NCI-H1417 treated with DMSO at 0.1 percent for 48 hours (cell line): ENCODE measurements around the gene CEP350.
"Not testable (repeated sequence)": the region's sequence is repeated elsewhere in the genome, so short reads cannot be mapped to it uniquely, and the experiment has no call there.

Experiments
- DNase-seq: peaks from one replicate; lab custom pipeline; 2025; lab: John Stamatoyannopoulos, UW

CEP350 gene

DNA sequence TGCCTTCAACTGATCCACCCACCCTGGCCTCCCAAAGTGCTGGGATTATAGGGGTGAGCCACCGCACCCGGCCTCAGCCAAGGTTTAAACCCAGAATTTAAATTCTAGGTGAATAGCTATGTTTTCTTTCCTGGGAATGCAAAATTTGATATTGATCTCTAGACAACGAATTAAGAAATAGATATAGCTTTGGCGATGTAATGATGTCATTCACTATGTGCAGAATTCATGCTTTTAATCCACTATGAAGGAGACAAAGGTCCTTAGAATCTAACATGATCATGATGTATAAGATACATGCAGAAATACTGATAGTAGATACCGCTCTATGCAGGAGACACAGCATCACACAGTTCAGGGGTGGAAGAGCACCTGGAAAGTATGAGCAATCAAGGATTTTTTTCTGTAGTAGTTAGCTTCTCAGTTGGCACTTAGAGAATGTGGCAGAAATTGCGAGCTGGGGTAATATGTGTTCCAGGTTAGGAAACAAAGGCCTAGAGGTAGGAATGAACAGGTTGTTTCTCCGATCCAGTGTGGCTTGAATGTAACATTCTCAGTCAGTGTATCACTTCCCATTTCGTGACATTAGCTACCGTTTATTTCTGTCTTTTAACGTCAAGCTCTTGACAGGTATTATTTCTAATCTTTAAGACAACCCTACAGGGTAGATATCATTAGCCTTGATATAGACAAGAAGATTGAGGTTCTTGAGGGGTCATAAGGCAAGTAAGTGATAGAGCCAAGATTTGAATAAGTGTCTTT, 3.0 kb upstream of the CEP350 start:
- no peak for DNase-seq

- no peak for DNase-seq
These were observed 2.4 kb upstream of the CEP350 start for GRCh38 chr1:179952186-179952585.

DNA sequence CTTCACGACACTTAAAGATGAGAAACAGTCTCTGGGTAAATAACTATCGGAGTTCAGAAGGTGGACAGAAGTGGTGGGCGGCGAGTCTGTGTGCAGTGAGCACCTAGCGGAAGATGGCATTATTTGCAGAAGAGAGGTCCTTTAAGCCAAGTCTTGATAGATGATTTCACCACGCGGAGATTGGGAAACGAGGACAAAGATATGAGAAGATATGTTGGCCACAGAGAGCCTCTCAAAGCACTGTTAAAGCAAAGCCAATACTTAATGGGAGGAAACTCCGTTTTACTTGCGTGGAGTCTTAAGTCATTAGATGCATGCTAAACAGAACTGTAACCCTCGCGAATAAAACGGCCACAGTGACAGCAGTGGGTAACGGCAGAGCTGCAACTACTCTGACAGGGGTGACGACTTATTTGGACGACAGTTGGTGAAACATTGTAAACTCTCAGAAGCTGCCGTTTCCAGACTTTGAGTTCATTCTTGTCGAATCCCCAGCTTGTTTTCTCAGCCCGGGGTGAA, 577 bp upstream of the CEP350 start:
- no peak for DNase-seq

DNA sequence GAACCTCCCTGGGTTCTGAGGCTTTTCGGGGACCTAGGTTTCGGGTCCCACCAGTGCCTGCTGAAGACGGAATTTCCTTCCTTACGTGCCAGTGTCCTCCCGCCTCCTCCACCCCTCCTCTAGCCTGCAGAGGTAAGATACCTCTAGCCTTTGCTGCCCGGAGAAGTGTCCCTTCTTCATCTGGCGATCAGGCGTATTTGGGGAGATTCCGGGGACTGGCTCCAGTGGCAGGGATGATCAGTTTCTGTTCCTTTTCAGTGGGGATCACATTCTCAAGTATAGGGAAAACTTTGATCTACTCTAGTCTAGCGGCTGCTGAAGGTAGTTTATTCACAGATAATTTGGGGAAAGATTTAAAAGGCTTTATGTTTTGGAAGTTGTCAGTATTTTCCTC, 674 bp downstream of the CEP350 start:
- DNase-seq, result no peak

DNA sequence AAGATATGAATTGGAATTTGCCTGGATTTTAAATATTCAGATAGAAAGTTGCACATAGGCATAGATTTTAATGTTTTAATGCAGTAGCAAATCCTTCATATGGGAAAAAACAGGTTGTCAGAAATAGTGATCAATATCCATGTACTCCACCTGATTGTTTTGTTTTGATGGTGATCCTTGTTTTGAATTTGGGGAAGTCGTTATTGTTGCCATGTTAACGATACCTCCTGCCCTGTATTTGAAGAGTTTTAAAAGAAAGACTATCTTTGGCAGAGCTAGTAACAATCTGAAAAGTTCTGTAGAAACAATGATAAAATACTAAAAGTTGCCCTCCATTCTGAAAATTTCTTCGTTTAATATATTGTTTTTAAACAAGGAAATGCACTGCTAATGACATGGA, 1.1 kb downstream of the CEP350 start:
- no peak for DNase-seq

DNA sequence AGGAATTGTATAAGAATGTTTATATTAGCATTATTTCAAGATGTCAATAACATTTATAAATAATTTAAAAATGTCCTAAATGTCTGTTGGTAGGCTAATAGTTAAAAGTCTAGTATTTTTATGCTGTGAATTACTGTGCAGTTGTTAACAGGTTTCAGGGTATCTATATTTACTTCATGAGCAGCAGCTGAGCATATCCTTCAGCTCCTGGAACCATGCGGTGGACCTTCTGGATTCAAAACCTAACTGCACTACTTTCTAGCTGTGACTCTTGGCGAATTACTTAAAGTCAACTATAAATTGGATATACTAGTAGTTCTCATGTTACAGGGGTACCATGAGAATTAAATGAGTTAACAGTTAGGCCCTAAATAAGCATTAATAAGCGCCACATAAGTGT, 3.7 kb downstream of the CEP350 start:
- DNase-seq, result no peak

DNA sequence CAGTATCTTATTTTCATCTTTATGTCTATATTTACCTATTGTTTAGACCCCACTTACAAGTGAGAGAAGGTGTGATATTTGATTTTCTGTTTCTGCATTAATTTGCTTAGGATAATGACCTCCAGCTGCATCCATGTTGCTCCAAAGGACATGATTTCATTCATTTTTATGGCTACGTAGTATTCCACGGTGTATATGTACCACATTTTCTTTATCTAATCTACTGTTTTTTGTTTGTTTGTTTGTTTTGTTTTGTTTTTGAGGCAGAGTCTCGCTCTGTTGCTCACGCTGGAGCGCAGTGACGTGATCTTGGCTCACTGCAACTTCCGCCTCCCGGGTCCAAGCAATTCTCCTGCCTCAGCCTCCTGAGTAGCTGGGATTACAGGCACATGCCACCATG, 7.6 kb downstream of the CEP350 start:
- DNase-seq, result not testable (repeated sequence)

GRCh38 chr1:179966551-179966950, 11.9 kb downstream of the CEP350 start:
- DNase-seq, result no peak

DNA sequence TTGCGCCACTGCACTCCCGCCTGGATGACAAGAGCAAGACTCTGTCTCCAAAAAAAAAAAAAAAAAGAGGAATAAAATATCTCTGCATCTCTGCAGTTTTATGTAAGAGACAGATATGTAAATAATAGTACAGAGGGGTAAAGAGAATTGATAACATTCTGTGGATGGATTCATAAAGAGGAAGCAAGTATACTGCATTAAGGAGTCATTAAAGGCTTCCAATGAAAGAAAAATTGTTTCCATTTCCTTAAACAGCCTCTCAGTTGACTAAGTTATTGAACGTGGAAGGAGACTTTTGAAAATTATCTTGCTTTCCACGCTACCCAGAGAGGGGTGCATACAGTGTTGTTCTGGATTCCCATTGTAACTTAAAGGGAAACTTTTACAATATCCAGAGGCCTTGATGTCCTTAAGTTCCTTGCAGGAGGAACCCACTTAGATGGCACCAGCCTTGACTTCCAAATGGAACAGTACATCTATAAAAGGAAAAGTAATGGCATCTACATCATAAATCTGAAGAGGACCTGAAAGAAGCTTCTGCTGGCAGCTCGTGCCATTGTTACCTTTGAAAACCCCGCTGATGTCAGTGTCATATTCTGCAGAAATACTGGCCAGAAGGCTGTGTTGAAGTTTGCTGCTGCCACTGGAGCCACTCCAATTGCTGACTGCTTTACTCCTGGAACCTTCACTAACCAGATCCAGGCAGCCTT, 13.8 kb downstream of the CEP350 start:
- no peak for DNase-seq

DNA sequence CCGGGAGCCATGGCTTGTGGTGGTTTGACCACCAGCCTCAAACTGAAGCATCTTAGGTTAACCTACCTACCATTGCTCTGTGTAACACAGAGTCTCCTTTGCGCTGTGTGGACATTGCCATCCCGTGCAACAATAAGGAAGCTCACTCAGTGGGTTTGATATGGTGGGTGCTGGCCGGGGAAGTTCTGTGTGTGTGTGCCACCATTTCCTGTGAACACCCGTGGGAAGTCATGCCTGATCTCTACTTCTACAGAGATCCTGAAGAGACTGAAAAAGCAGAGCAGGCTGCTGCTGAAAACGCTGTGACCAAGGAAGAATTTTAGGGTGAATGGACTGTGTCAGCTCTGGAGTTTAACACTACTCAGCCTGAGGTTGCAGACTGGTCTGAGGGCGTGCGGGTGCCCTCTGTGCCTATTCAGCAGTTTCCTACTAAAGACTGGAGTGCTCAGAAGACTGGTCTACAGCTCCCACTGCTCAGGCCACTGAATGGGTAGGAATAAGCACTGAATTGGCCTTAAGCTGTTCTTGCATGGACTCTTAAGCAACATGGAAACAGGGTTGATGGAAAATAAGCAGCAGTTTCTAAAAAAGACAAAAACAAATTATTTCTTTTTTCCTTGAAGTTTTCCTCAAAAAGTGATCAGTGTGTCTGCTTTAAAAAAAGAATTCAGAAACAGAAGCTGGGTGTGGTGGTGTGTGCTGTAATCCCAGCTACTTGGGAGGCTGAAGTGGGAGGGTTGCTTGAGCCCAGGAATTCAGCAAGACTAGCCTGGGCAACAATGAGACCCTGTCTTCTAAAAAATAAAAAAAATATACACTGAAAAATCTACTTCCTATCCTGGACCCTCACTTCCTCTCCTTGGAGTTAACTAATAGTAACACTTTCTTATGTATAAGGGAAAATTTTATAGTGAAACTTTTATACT, 14.6 kb downstream of the CEP350 start:
- no peak for DNase-seq

DNA sequence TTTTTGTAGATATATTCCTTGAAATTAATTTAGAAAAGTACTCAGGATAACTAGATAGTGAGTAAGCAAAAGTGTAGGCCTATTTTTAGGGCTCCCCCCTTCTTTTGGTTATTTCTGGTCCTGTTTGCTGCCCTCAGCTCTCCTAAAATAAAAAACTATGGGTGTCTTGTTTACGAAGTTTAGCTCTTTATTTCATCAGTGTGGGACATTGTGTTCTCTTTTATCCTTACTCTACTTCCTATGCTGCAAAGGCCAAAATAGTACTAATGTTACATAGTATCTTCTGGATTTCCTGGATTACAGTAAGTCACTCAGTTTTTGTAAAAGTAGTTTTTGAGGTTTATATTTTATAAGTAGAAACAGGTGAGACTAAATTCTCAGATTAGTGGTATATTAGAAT, 15.4 kb downstream of the CEP350 start:
- DNase-seq, result no peak

DNA sequence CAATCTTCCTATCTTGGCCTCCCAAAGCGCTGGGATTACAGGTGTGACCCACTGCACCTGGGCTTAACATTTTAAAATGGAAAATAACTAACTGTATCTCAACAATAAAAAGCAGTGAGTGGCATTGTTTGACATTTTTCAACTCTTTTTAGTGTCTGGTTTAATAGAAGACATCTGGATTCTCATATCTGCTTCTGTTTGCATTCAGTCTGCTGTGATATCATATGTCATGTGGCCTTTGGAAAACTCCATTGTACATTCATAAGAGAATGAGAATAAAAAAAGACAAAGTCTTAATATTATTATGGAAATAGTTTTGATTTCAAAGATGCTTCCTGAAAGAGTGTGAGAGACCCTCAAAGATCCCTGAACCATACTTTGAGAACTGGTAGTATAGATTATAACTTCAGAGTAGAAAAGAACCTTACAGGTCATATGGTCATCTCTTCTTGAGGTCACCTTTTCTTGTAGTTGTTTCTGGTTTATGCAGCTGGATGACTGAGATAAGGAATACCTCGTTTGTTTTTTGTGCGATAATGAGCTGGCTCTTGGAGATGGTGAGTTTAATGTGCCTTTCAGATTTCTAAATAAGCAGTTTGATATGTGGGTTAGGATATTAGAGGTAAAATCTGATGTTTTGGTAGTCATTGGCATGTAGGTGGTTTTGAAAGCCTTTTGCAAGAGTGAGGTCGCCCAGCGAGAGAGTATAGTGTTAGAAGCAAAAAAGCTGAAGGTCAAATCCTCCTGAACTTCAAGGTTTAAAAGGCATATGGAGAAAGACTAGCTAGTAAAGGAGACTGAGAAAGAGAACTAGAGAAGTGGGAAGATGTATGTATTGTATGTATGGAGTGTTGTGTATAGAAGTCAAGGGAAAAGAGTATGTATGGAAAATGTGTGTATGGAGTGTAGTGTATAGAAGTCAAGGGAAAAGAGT, 17.2 kb downstream of the CEP350 start:
- no peak for DNase-seq

- DNase-seq, result no peak
These were observed 18.8 kb downstream of the CEP350 start for GRCh38 chr1:179973198-179974110.

GRCh38 chr1:179976970-179977651, 22.5 kb downstream of the CEP350 start:
- DNase-seq, result no peak

DNA sequence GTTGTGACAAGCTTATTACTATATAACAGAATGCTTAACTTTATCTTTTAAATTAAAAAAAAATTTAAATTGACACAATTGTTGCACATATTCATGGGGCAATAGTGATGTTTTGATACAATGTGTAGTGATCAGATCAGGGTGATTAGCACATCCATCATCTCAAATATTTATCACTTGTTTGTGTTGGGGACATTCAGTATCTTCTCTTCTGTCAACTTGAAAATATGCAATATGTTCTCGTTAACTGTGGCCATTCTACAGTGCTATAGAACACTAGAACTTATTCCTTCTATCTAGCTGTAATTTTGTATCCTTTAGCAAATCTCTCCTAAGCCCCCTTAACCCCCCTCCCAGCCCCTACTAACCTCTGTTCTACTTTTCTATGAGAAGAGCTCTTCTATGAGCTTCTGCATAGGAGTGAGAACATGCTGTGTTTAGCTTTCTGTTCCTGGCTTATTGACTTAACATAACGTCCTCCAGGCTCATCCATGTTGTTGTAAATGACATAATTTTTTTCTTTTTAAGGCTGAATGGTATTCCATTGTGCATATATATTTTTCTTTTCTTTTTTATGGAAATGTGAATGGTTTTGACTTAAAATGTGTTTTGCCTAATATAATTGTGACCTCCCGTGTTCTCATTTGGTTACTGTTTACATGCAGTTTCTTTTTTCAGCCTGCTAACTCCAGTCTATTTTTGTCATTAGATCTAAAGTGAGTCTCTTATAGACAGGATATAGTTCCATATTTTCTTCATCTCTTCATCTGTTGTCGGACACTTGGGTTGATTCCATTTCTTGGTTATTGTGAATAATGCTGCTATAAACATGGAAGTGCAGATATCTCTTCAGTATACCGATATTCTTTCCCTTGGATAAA, 23.8 kb downstream of the CEP350 start:
- no peak for DNase-seq

DNA sequence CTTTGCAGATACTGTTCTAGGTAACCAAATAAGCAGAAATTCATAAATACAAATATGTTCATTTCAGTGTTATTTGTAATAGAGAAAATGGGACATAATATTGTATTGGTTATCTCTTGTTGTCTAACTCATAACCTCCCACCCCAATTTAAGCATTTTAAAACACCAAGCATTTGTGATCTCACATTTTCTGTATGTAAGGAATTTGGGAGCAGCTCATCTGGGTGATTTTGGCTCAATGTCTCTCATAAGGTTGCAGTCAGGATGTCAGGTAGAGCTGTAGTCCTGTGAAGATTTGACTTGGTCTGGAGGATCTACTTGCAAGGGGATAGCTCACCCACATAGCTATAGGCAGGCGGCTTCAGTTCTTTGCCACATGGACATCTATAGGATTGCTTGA, 29.5 kb downstream of the CEP350 start:
- DNase-seq, result no peak

GRCh38 chr1:179984942-179985341, 30.3 kb downstream of the CEP350 start:
- no peak for DNase-seq

- no peak for DNase-seq
These were observed 36.2 kb downstream of the CEP350 start for GRCh38 chr1:179990847-179991246.

GRCh38 chr1:179995576-179995975, 41.0 kb downstream of the CEP350 start:
- no peak for DNase-seq
